Panc1 (cell line): ENCODE results near the gene HTN3.

Experiments
- POLR2AphosphoS5 ChIP-seq: IDR thresholded peaks from 2 replicates; pipeline ENCODE4 v1.6.1; 2012; ENCODE audit warnings: mild to moderate bottlenecking, low read depth, low read length, moderate library complexity
- SIN3A ChIP-seq: IDR thresholded peaks from 2 replicates; pipeline ENCODE4 v1.6.1; 2012; ENCODE audit warnings: low read depth, mild to moderate bottlenecking, low read length, moderate library complexity, borderline replicate concordance; ENCODE audit not compliant: insufficient read depth
- TF ChIP-seq, protein P1 (sequence below): fragments of 450-650 bp; IDR thresholded peaks from 2 replicates; pipeline ENCODE4 v1.5.1; 2017; ENCODE audit warnings: mild to moderate bottlenecking
- TF ChIP-seq, protein P2 (sequence below), 2 experiments: IDR thresholded peaks; 2 replicates each; pipeline ENCODE4 v1.6.1; 2011 to 2012; ENCODE audit warnings: low read depth in 2 of 2, control low read depth in 1 of 2, low read length in 1 of 2, mild to moderate bottlenecking in 1 of 2, moderate library complexity in 1 of 2; ENCODE audit not compliant: insufficient read depth in 1 of 2

DNA sequence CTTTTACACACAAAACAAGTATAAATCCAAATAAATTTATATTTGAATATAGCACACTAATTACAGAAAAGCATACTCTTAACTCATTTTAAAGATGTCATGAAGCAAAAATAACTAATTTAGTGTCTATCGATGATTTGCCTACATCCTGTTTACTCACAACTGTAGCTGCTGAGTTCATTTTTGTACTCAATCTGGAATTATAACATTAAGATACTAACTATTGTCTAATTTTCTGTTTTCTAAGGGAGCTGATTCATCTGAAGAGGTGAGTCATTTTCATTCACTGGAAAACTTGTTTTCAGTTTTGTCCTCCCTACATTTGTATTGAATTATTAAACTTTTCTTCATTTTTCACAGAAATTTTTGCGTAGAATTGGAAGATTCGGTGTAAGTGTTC is 28.8 kb upstream of the HTN3 start:
- TF ChIP-seq, protein P1, sequence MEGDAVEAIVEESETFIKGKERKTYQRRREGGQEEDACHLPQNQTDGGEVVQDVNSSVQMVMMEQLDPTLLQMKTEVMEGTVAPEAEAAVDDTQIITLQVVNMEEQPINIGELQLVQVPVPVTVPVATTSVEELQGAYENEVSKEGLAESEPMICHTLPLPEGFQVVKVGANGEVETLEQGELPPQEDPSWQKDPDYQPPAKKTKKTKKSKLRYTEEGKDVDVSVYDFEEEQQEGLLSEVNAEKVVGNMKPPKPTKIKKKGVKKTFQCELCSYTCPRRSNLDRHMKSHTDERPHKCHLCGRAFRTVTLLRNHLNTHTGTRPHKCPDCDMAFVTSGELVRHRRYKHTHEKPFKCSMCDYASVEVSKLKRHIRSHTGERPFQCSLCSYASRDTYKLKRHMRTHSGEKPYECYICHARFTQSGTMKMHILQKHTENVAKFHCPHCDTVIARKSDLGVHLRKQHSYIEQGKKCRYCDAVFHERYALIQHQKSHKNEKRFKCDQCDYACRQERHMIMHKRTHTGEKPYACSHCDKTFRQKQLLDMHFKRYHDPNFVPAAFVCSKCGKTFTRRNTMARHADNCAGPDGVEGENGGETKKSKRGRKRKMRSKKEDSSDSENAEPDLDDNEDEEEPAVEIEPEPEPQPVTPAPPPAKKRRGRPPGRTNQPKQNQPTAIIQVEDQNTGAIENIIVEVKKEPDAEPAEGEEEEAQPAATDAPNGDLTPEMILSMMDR, result no peak
- TF ChIP-seq POLR2AphosphoS5 (no peak), SIN3A (no peak)
- TF ChIP-seq, protein P2, sequence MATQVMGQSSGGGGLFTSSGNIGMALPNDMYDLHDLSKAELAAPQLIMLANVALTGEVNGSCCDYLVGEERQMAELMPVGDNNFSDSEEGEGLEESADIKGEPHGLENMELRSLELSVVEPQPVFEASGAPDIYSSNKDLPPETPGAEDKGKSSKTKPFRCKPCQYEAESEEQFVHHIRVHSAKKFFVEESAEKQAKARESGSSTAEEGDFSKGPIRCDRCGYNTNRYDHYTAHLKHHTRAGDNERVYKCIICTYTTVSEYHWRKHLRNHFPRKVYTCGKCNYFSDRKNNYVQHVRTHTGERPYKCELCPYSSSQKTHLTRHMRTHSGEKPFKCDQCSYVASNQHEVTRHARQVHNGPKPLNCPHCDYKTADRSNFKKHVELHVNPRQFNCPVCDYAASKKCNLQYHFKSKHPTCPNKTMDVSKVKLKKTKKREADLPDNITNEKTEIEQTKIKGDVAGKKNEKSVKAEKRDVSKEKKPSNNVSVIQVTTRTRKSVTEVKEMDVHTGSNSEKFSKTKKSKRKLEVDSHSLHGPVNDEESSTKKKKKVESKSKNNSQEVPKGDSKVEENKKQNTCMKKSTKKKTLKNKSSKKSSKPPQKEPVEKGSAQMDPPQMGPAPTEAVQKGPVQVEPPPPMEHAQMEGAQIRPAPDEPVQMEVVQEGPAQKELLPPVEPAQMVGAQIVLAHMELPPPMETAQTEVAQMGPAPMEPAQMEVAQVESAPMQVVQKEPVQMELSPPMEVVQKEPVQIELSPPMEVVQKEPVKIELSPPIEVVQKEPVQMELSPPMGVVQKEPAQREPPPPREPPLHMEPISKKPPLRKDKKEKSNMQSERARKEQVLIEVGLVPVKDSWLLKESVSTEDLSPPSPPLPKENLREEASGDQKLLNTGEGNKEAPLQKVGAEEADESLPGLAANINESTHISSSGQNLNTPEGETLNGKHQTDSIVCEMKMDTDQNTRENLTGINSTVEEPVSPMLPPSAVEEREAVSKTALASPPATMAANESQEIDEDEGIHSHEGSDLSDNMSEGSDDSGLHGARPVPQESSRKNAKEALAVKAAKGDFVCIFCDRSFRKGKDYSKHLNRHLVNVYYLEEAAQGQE (IDR thresholded peaks at IDR 0.05; ENCODE audit: insufficient read depth in 1 of 2, low read depth in 2 of 2, low read length in 1 of 2), result no peak
